ENCODE data around the gene PCDH19. TPM values are rescaled to one million over a fixed set of nuclear protein-coding genes. Genes with fewer than 3 reads are reported as not detected.

PCDH19 gene
- total RNA-seq, 4 donors from 2014 or later = 0.38 to 2.7 (median 1.4) TPM

DNA sequence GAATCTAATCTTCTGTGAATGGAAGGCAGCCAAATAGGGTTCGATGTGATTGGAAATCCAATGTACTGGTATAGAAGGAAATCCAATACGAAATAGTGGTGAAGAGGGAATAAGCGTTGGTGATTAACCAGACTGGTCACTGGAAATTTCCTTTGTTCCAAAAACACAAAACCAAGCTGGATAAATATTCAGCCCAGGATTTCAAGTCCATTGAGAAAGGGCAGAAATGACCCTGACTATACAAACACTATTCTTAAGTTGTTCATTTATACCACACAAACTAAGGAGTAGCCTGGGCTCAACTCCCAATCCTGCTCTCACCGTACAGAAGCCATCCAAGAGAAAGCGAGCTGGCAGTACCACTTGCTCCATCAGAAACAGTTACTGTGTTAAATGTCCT lies 32.2 kb downstream of the PCDH19 start:
- intact Hi-C loops (cut with DNase I; ENCODE audit: low total_unique reads) = no loop called here
- H3K4me3 ChIP-seq (ENCODE audit: low read depth, poor library complexity, severe bottlenecking) = no peak overlapping the region
- 86 to 95% methylated on average over 5 of the region's 5 CpGs for WGBS, 2 donors
- no peak for DNase-seq (ENCODE audit: low spot score in 2 of 2)
- TF ChIP-seq, protein P1, sequence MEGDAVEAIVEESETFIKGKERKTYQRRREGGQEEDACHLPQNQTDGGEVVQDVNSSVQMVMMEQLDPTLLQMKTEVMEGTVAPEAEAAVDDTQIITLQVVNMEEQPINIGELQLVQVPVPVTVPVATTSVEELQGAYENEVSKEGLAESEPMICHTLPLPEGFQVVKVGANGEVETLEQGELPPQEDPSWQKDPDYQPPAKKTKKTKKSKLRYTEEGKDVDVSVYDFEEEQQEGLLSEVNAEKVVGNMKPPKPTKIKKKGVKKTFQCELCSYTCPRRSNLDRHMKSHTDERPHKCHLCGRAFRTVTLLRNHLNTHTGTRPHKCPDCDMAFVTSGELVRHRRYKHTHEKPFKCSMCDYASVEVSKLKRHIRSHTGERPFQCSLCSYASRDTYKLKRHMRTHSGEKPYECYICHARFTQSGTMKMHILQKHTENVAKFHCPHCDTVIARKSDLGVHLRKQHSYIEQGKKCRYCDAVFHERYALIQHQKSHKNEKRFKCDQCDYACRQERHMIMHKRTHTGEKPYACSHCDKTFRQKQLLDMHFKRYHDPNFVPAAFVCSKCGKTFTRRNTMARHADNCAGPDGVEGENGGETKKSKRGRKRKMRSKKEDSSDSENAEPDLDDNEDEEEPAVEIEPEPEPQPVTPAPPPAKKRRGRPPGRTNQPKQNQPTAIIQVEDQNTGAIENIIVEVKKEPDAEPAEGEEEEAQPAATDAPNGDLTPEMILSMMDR (IDR thresholded peaks at IDR 0.05) = no peak
- no peak for TF ChIP-seq POLR2A (IDR thresholded peaks at IDR 0.05)

DNA sequence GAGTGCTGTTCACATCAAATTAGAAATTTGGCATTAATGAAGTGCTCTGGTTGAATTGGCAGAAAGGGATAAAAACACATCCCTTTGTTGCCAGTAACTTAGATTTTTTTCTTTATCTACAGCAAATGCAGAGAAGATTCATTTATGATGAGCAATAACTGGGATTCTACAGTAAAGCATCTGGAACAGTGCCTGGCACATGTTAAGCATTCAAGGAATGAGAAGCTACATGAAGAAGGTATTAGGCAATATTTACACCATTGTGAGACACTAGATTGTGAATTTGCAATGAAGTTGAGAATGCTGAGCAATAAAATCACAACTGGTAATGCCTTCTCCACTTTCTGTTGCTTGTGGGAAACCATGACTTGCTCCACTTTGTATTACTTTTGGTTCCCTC lies 33.5 kb downstream of the PCDH19 start:
- no peak overlapping the region for H3K4me3 ChIP-seq (ENCODE audit: low read depth, poor library complexity, severe bottlenecking)
- intact Hi-C loops (cut with DNase I; ENCODE audit: low total_unique reads) = no loop called here
- no peak for DNase-seq (ENCODE audit: low spot score in 2 of 2)
- TF ChIP-seq, protein P1 (IDR thresholded peaks at IDR 0.05) = no peak
- TF ChIP-seq POLR2A (IDR thresholded peaks at IDR 0.05) = no peak

DNA sequence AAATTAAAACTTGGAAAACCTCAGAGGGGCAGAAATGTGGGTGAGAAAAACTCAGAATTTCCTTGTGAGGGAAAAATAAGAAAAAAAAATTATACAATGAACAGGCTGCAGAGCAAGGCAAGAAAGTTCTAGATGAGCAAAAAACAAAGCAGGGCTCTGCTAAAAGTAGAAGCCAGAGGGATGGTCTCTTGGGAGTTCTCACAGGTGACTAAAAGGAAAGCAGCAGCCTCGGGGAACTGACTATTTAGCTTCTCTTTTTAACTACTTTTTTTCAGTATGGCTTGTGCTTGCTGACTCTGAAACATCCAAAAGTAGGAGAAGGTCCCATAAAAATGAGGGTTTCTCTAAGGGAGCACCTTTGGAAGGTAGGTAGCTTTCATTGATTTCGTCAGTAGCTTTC lies 36.4 kb downstream of the PCDH19 start:
- no peak overlapping the region for H3K4me3 ChIP-seq (ENCODE audit: low read depth, poor library complexity, severe bottlenecking)
- TF ChIP-seq, protein P1 (IDR thresholded peaks at IDR 0.05) = no peak
- TF ChIP-seq POLR2A (IDR thresholded peaks at IDR 0.05) = no peak
- intact Hi-C loops (cut with DNase I; ENCODE audit: low total_unique reads) = no loop called here
- DNase-seq (ENCODE audit: low spot score in 2 of 2) = no peak
- 51 to 79% methylated on average over 2 of the region's 2 CpGs for WGBS, 2 donors

DNA sequence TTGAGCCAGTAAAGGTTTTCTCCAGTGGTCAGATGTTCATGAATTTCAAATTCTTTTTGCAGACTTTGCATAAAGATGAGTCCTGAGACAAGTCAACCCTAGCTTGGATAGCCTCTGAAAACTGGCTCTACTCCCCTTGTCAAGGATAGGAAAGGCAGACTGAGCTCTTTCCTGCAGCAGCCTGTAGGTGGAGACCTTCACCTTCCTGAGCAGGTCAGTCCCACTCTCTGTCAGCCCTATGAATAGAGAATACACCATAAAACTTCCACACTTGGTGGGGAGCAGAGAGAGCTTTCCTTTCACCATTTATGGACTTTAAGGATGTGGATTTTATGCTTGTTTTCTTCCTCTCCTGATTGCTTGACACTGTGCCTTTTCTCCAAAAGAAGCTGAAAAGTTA lies 41.9 kb downstream of the PCDH19 start:
- intact Hi-C loops (cut with DNase I; ENCODE audit: low total_unique reads) = no loop called here
- TF ChIP-seq POLR2A (IDR thresholded peaks at IDR 0.05) = no peak
- TF ChIP-seq, protein P1 (IDR thresholded peaks at IDR 0.05) = no peak
- H3K4me3 ChIP-seq (ENCODE audit: low read depth, poor library complexity, severe bottlenecking) = no peak overlapping the region
- no peak for DNase-seq (ENCODE audit: low spot score in 2 of 2)

DNA sequence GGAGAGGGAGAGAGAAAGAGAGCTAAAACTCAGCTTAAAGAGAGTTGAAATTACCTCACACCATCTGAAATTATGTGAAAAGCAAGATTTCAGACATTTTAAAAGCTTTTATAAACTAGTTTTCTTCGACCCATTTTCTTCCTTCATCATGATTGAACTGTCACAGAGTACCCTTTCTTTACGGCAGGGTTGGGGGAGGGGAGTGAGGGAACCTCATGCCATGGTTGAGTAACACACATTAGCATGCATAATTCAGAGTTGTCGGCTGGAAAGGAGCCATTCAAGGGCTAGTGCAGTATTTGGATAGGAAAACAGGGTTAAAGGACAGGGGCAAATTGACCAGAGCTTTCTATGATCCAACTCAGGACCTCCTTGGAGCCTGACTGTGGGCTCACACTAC lies 46.2 kb downstream of the PCDH19 start:
- no peak for DNase-seq (ENCODE audit: low spot score in 2 of 2)
- no peak overlapping the region for H3K4me3 ChIP-seq (ENCODE audit: low read depth, poor library complexity, severe bottlenecking)
- WGBS, 2 donors = 44 to 52% methylated on average over 3 of the region's 3 CpGs
- TF ChIP-seq, protein P1 (IDR thresholded peaks at IDR 0.05) = no peak
- no peak for TF ChIP-seq POLR2A (IDR thresholded peaks at IDR 0.05)
- intact Hi-C loops (cut with DNase I; ENCODE audit: low total_unique reads) = no loop called here

DNA sequence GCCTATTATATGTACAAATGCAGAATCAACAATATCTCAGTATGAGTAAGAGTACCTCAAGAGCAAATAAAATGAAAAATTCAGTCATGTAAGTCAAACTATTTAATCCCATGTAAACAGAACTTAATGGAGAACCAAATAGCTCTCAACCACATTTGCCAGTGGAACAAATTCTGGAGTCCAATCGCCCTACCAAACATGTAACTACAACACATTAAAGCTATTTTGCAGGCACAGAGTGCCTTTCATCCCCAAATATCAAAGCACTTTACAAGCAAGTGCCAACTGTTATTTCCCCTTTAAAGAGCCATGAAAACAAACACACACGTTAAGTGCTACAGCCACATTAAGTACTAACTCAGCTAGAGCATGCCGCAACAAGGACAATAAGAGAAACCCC lies 51.3 kb downstream of the PCDH19 start:
- no peak overlapping the region for H3K4me3 ChIP-seq (ENCODE audit: low read depth, poor library complexity, severe bottlenecking)
- TF ChIP-seq, protein P1 (IDR thresholded peaks at IDR 0.05) = no peak
- no peak for TF ChIP-seq POLR2A (IDR thresholded peaks at IDR 0.05)
- no peak for DNase-seq (ENCODE audit: low spot score in 2 of 2)
- intact Hi-C loops (cut with DNase I; ENCODE audit: low total_unique reads) = no loop called here
- 53 to 59% methylated on average over 3 of the region's 3 CpGs for WGBS, 2 donors

Measured in lower leg skin (tissue), 4 donors.